Measurements from ENCODE around the gene BRD3OS.

BRD3OS gene

GRCh38 chr9:134066526-134066912 lies 41.2 kb downstream of the BRD3OS start:
- POLR2A ChIA-PET = interaction anchor here (1.1 to 1.2 kb wide), 2 partner anchors 15 to 41 kb away, joined by 3 to 4 read pairs; partner anchors contain the start of gene BRD3OS
- CTCF ChIA-PET = no interaction called here
- no peak for TF ChIP-seq FOXA1 (IDR thresholded peaks at IDR 0.05)
- TF ChIP-seq ELF4 (IDR thresholded peaks at IDR 0.05) = no peak
- no peak for TF ChIP-seq FOXM1 (IDR thresholded peaks at IDR 0.05; ENCODE audit: borderline replicate concordance)
- no peak for TF ChIP-seq LEF1 (IDR thresholded peaks at IDR 0.05; ENCODE audit: borderline replicate concordance)
- no peak for TF ChIP-seq NFRKB (IDR thresholded peaks at IDR 0.05)
- TF ChIP-seq TARDBP (IDR thresholded peaks at IDR 0.05) = no peak
- no peak for DNase-seq (ENCODE audit: extremely low spot score)

- CTCF ChIA-PET = no interaction called here
Measured at GRCh38 chr9:134066913-134067851, 41.9 kb downstream of the BRD3OS start.

GRCh38 chr9:134067904-134068743 lies 42.8 kb downstream of the BRD3OS start, which contains the start of gene BRD3:
Gene BRD3 (minus strand): TSS chr9:134068026. CDS start chr9:134053477, 14,549 bp downstream.
- peak; percentile 92 for DNase-seq (ENCODE audit: extremely low spot score)
- ChIA-PET CTCF (no interaction called here), POLR2A (interaction anchor here (1.1 kb wide), 1 partner anchor 68 kb away, joined by 4 read pairs; the partner anchor contains the start of gene WDR5)
- no peak for TF ChIP-seq FOXA1 (IDR thresholded peaks at IDR 0.05)
- TF ChIP-seq NFRKB (IDR thresholded peaks at IDR 0.05) = no peak
- 0 out of 2 replicates have a peak, but pooled peaks have one; percentile 33 for TF ChIP-seq LEF1 (IDR thresholded peaks at IDR 0.05; ENCODE audit: borderline replicate concordance)
- no peak for TF ChIP-seq ZNF384 (IDR thresholded peaks at IDR 0.05)

More at GRCh38 chr9:134066913-134067851, 41.9 kb downstream of the BRD3OS start:
- peak; percentile 54 for DNase-seq (ENCODE audit: extremely low spot score)
- TF ChIP-seq L3MBTL2 (conservative IDR thresholded peaks at IDR 0.05) (no peak), SP1 (IDR thresholded peaks at IDR 0.05) (no peak), PKNOX1 (IDR thresholded peaks at IDR 0.05) (no peak), TARDBP (IDR thresholded peaks at IDR 0.05) (no peak), CTBP1 (IDR thresholded peaks at IDR 0.05; ENCODE audit: borderline replicate concordance) (no peak), FOXM1 (IDR thresholded peaks at IDR 0.05; ENCODE audit: borderline replicate concordance) (no peak), HDGF (IDR thresholded peaks at IDR 0.05; ENCODE audit: borderline replicate concordance) (no peak), BHLHE40 (IDR thresholded peaks at IDR 0.05; ENCODE audit: borderline replicate concordance) (no peak), NFRKB (IDR thresholded peaks at IDR 0.05) (no peak), ARNT (IDR thresholded peaks at IDR 0.05) (no peak), FOXA1 (IDR thresholded peaks at IDR 0.05) (no peak), FOXK2 (IDR thresholded peaks at IDR 0.05) (no peak), SUZ12 (IDR thresholded peaks at IDR 0.05) (no peak), ZNF384 (IDR thresholded peaks at IDR 0.05) (no peak), LEF1 (IDR thresholded peaks at IDR 0.05; ENCODE audit: borderline replicate concordance) (no peak), ELF4 (IDR thresholded peaks at IDR 0.05) (no peak)
- POLR2A ChIA-PET = interaction anchor here (1.2 kb wide), 1 partner anchor 42 kb away, joined by 4 read pairs; the partner anchor contains the start of gene BRD3OS

GRCh38 chr9:134068744-134069479 lies 43.6 kb downstream of the BRD3OS start:
- DNase-seq (ENCODE audit: extremely low spot score) = no peak
- TF ChIP-seq SUZ12 (IDR thresholded peaks at IDR 0.05) (no peak), ARNT (IDR thresholded peaks at IDR 0.05) (no peak), PKNOX1 (IDR thresholded peaks at IDR 0.05) (peak; percentile 64)
- ChIA-PET POLR2A (interaction anchor here (1.1 kb wide), 1 partner anchor 67 kb away, joined by 4 read pairs; the partner anchor contains the start of gene WDR5), CTCF (no interaction called here)

GRCh38 chr9:134069480-134070399 lies 44.5 kb downstream of the BRD3OS start:
- CTCF ChIA-PET = no interaction called here
- no peak for DNase-seq (ENCODE audit: extremely low spot score)
- POLR2A ChIA-PET = interaction anchor here (1.1 kb wide), 1 partner anchor 66 kb away, joined by 4 read pairs; the partner anchor contains the start of gene WDR5
- TF ChIP-seq NFRKB (IDR thresholded peaks at IDR 0.05) (no peak), ELF4 (IDR thresholded peaks at IDR 0.05) (no peak), LEF1 (IDR thresholded peaks at IDR 0.05; ENCODE audit: borderline replicate concordance) (no peak), FOXK2 (IDR thresholded peaks at IDR 0.05) (no peak), SUZ12 (IDR thresholded peaks at IDR 0.05) (no peak), L3MBTL2 (conservative IDR thresholded peaks at IDR 0.05) (no peak), TARDBP (IDR thresholded peaks at IDR 0.05) (no peak), BHLHE40 (IDR thresholded peaks at IDR 0.05; ENCODE audit: borderline replicate concordance) (no peak), FOXA1 (IDR thresholded peaks at IDR 0.05) (no peak), CTBP1 (IDR thresholded peaks at IDR 0.05; ENCODE audit: borderline replicate concordance) (no peak), FOXM1 (IDR thresholded peaks at IDR 0.05; ENCODE audit: borderline replicate concordance) (no peak), PKNOX1 (IDR thresholded peaks at IDR 0.05) (no peak), ARNT (IDR thresholded peaks at IDR 0.05) (no peak), SP1 (IDR thresholded peaks at IDR 0.05) (no peak), ZNF384 (IDR thresholded peaks at IDR 0.05) (no peak), HDGF (IDR thresholded peaks at IDR 0.05; ENCODE audit: borderline replicate concordance) (no peak)
